GM18870 (cell line): ENCODE results near the gene TSC22D1.

Experiments
- ATAC-seq: cut with Tn5 transposase; IDR thresholded peaks from one replicate; pipeline ENCODE4 v1.9.1; 2021; ENCODE audit warnings: moderate library complexity; ENCODE audit not compliant: unreplicated experiment

The TSC22D1 gene

DNA sequence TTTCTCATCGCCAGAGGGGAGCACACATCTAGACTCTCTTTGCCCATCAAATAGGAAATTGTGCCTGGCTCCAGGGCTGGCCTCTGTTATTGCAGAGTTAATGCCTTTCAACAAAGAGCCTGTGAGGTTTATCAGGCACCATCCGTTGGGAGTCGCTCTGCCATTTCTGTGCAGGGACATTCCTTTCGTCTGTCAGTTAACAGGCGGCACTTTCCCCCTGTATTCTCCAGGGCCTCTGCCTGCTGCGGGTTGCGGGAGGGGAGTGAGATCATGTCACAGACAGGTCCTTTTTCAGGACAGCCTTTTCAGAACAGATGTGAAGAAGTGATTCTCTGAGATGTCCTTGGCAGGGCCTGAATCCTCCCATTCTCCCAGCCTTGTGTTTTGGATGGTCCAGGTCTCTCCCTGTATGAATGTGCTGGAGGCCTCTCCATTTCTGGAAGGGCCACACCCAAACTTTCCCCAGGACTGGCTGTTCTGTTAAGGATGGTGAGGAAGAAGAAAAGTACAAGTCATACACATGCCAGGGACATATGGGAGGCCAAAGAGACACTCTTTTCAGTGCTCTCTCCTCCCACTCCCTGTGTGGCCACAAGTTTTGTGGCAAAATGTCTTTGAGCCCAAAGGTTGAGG, 187.6 kb downstream of the TSC22D1 start:
- ATAC-seq = no peak

DNA sequence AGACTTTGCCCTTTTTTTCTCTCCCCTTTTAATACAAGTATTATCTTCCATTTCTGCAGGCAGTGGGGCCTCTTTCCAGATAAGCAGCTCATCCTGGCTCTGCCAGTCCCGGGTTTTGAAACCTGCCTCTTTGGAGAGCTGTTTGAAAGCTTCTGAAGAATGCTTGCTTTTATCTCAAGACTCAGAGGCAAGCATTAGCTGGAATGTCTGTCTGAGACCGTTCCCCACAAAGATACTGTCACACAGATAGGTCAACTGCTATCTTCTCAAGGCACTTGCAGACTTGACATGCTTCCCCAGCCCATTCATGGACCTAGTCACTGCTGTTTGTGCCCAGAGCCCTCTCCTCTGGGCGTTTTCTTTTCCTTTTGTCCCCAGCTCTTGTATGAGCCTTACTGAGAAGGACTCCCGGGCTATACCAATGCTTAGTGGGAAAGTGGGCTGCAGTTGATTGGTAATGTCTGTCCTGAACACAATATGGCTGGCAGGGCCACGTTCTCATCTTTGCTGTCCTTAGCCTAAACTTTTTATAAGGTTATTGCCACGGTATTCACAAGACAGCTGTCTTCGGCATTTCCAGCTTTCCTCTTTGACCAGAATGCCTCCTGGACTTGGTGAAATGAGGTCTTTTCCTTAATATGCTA, 189.1 kb downstream of the TSC22D1 start:
- no peak for ATAC-seq

DNA sequence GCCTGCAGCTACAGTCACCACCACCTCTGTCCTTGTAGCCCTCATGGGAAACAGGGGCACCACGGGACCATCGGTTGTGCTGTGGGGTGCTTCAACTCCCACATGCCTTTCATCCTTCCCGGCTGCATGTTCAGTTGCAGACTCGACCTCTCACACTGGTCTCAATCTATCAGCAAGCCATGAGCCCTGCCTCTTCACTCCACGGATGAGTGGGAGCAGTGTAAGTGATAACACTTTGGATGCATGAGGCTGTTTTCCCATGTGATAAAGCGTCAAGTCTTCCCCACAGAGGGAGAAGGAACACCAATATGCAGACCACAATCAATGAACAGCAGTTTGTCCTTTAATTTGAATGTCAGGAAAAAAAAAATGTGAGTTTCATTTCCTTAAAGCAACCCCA, 190.3 kb downstream of the TSC22D1 start:
- no peak for ATAC-seq

DNA sequence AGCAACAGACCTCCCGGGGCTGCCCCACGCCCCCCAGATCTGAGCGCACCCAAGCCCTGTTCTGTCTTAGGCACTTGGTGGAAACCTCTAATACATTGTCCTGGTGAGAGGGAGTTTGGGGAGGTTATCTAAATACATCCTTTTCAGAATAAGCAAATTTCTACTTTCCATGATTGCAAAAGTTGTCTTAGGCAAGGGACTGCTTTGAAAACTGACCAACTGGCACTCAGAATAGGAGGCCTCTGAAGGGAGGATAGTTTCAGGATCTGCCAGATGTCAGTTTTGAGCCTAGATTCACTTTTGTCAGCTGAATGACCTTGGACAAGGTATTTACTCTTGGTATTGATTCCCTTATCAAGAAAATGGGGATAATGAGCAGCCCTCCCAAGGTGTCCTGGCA, 190.7 kb downstream of the TSC22D1 start:
- ATAC-seq = no peak

DNA sequence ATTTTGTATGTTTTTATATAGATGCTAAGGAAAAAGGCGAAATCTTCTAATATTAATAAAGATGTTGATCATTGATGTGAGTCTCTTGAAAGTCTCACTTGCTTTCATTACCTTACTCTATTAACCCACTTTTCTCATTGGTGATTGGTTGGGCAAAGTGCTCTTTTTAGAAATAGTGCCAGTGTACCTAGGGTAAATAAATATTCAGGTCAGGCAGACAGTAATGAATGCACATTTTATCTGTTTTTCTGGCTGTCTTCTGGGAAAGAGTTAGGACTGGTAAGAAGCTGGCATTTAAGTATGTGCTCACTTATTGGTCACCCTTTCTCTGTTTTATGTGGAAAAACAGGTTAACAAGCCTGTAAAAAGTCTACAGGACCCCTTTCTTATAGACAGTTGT, 191.4 kb downstream of the TSC22D1 start:
- ATAC-seq = no peak

DNA sequence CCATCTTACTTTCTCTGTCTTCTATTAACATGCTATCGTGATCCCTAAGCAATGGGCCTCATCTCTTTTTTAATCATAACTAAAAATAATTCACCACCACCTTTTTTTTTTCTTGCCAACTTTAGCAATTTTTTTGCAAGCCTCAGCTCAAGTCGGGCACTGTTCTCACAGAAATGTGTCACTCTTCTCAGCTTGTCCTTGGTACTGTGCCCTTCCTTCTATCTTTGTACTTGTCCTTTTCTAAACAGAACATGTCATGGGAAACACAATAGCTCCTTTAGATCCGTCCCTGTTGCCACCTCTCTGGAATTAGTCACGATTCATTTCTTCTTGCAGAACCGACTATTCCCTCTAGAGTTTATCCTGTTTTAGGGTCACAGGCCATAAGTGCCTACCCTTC, 192.2 kb downstream of the TSC22D1 start:
- no peak for ATAC-seq

DNA sequence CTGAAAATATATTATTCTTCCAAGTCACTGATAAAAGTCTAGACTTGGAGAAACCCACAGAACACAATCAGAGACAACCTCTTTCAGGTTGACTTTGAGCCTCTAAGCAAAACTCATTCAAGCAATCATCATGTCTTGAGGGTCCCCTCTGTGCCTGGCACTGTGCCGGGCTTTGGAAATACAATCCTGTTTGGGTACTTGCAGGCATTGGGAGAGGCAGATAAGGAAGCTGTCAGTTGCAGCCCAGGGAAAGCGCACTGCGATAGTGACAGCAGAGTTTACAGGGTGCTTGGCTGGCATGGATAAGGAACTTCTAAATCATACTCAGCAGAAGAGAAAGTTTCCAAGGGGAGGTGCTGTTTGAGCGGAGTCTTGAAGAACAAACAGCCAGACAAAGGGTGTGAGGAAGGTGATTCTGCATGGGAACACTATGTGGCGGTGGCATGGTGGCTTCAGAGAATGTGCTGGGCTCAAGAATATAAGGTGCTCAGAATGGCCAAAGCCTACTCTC, 193.4 kb downstream of the TSC22D1 start:
- no peak for ATAC-seq
